Panc1 (cell line): ENCODE results near the gene PHF14. TPM values are rescaled to one million over a fixed set of nuclear protein-coding genes. Genes with fewer than 3 reads are reported as not detected.

Experiments used
- ATAC-seq: fragments of 200-7000 bp; cut with Tn5 transposase; 2 replicates; pipeline ENCODE4 v1.9.1; 2020; ENCODE audit warnings: mild to moderate bottlenecking, moderate library complexity
- BruUV-seq: library from RNA; stranded (reverse); fragments of 400-500 nt; replicated peaks from 2 replicates; lab custom pipeline; 2021; lab: Mats Ljungman, UMichigan
- CTCF ChIA-PET: fragments of 300-600 bp; sonication (Branson Sonifier 250); formaldehyde crosslinking; loops from one replicate; lab custom pipeline; 2022; ENCODE audit warnings: antibody characterized with exemption; lab: Charles Lee
- POLR2A ChIA-PET: fragments of 300-600 bp; sonication (Branson Sonifier 250); formaldehyde crosslinking; loops from one replicate; lab custom pipeline; 2022; ENCODE audit warnings: antibody characterized with exemption; lab: Charles Lee
- DNase-seq: peaks from one replicate; pipeline ENCODE4 v3.0.0-alpha.2; 2010; ENCODE audit warnings: low read depth, low spot score
- H3K27ac ChIP-seq: 2 replicates; pipeline ENCODE4 v1.5.1; 2011; ENCODE audit warnings: mild to moderate bottlenecking, low read length, inconsistent platforms
- H3K27me3 ChIP-seq: fragments of 200-500 bp; sonication (Bioruptor generic); 2 replicates; pipeline ENCODE4 v1.6.0; 2014; ENCODE audit warnings: low read length, inconsistent platforms; ENCODE audit not compliant: control insufficient read depth, insufficient read depth
- H3K36me3 ChIP-seq: fragments of 200-500 bp; sonication (Bioruptor generic); 2 replicates; pipeline ENCODE4 v1.5.1; 2014; ENCODE audit warnings: inconsistent platforms, mild to moderate bottlenecking, low read length, moderate library complexity; ENCODE audit not compliant: control insufficient read depth, insufficient read depth
- H3K4me1 ChIP-seq: 2 replicates; pipeline ENCODE4 v1.5.1; 2011; ENCODE audit warnings: inconsistent platforms, mild to moderate bottlenecking, low read length, moderate library complexity; ENCODE audit not compliant: control insufficient read depth, insufficient read depth
- H3K4me3 ChIP-seq, 2 experiments: 2 replicates each; pipeline ENCODE4 v1.5.1; 2011 to 2012; ENCODE audit warnings: low read depth in 2 of 2, low read length in 2 of 2, mild to moderate bottlenecking in 2 of 2, inconsistent platforms in 1 of 2, moderate library complexity in 1 of 2
- H3K9me3 ChIP-seq: fragments of 200-500 bp; sonication (Bioruptor generic); 2 replicates; pipeline ENCODE4 v1.5.1; 2014; ENCODE audit warnings: low read depth, mild to moderate bottlenecking, inconsistent platforms, low read length, moderate library complexity; ENCODE audit not compliant: control insufficient read depth, insufficient read depth
- POLR2AphosphoS5 ChIP-seq: IDR thresholded peaks from 2 replicates; pipeline ENCODE4 v1.6.1; 2012; ENCODE audit warnings: mild to moderate bottlenecking, low read depth, low read length, moderate library complexity
- REST ChIP-seq, 2 experiments: IDR thresholded peaks; 2 replicates each; pipeline ENCODE4 v1.6.1; 2011 to 2012; ENCODE audit warnings: low read depth in 2 of 2, control low read depth in 1 of 2, low read length in 1 of 2, mild to moderate bottlenecking in 1 of 2, moderate library complexity in 1 of 2; ENCODE audit not compliant: insufficient read depth in 1 of 2
- SIN3A ChIP-seq: IDR thresholded peaks from 2 replicates; pipeline ENCODE4 v1.6.1; 2012; ENCODE audit warnings: low read depth, mild to moderate bottlenecking, low read length, moderate library complexity, borderline replicate concordance; ENCODE audit not compliant: insufficient read depth
- TCF7L2 ChIP-seq: IDR thresholded peaks from 2 replicates; pipeline ENCODE4 v1.6.1; 2011; ENCODE audit warnings: mild to moderate bottlenecking, low read depth, low read length, inconsistent platforms
- in situ Hi-C: cut with HindIII; loops from 2 replicates; pipeline ENCODE4 v1.10.0; 2016; ENCODE audit warnings: low sequenced_read_pairs, low pct_unique_long_range_greater_than_20kb
- intact Hi-C: fragments of 100-400 bp; cut with micrococcal nuclease; formaldehyde crosslinking; loops from one replicate; pipeline ENCODE4 v1.10.0; 2022; ENCODE audit not compliant: unreplicated experiment
- total RNA-seq: library from RNA; stranded (reverse); gene quantifications from one replicate; pipeline ENCODE4 v1.2.1, GENCODE V29; 2021; ENCODE audit not compliant: unreplicated experiment
- TF ChIP-seq, protein P1 (sequence below): fragments of 450-650 bp; IDR thresholded peaks from 2 replicates; pipeline ENCODE4 v1.5.1; 2017; ENCODE audit warnings: mild to moderate bottlenecking

PHF14 gene
- total RNA-seq, 1 experiment from 2014 or later, result 85.6 TPM

DNA sequence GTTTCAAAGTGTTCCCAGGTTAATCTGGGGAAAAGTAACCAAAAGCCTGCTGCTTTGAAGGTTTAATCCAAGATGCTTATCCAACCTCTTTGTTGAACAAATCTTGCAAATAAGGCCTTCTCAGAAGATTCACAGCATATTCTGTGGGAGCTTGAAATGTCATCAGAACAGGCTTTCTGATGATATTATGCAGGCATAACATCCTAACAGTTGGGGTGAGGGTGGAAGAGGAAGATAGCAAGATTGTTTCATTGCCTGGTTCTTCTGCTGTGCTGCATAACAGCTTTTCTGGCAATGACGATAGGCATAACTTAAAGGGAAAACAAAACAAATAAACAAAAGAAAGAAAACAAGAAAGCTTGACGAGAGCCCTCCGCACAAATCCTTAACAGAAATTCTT lies 217.4 kb downstream of the PHF14 start:
- Histone ChIP-seq H3K27ac (no peak overlapping the region), H3K9me3 (no peaks in the 10 kb centered on the region), H3K4me1 (peaks cover 10% of the 10 kb centered on the region), H3K4me3 (no peak overlapping the region), H3K36me3 (no peaks in the 10 kb centered on the region), H3K27me3 (no peaks in the 10 kb centered on the region)
- ChIA-PET POLR2A (no interaction called here), CTCF (no interaction called here)
- in situ Hi-C loops, result no loop called here
- ATAC-seq (no peak), DNase-seq (no peak)
- no TSS peak for BruUV-seq
- TF ChIP-seq, protein P1, sequence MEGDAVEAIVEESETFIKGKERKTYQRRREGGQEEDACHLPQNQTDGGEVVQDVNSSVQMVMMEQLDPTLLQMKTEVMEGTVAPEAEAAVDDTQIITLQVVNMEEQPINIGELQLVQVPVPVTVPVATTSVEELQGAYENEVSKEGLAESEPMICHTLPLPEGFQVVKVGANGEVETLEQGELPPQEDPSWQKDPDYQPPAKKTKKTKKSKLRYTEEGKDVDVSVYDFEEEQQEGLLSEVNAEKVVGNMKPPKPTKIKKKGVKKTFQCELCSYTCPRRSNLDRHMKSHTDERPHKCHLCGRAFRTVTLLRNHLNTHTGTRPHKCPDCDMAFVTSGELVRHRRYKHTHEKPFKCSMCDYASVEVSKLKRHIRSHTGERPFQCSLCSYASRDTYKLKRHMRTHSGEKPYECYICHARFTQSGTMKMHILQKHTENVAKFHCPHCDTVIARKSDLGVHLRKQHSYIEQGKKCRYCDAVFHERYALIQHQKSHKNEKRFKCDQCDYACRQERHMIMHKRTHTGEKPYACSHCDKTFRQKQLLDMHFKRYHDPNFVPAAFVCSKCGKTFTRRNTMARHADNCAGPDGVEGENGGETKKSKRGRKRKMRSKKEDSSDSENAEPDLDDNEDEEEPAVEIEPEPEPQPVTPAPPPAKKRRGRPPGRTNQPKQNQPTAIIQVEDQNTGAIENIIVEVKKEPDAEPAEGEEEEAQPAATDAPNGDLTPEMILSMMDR, result no peak
- TF ChIP-seq REST (IDR thresholded peaks at IDR 0.05; ENCODE audit: insufficient read depth in 1 of 2, low read depth in 2 of 2, low read length in 1 of 2), result no peak
- TF ChIP-seq POLR2AphosphoS5, result no peak
- TF ChIP-seq SIN3A, result no peak
- no peak for TF ChIP-seq TCF7L2
- intact Hi-C loops, result no loop called here

DNA sequence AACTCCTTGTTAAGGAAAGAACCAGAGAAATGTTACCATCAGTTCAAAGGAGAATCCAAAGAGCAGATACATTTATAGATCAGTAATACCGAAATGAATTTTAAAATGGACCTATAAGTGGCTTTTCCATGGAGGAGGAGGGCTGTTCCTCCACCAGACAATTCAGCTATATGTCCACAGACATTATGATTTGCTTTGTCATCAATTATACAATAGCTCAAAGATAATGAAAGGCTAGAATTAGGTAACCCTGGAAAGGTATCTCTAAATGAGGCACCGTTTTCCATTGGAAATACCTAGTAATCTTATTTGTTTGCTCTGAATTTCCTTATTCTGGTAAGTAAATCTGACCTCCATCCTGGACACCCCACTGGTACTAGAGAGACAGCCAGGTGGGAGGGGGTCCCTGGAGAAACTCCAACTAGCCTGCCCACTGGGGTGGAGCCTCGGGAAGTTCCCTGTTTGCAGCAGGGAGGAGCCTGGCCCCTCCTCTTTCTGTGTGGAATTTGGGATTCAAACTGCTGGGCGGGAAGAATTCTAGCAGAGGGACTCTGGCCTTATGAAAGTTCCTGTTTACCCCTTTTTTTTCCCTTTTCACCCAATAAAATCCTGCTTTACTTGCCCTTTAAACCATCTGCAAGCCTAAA lies 218.0 kb downstream of the PHF14 start:
- intact Hi-C loops, result no loop called here
- DNase-seq (no peak), ATAC-seq (no peak)
- H3K4me3 ChIP-seq, result no peak overlapping the region
- POLR2A ChIA-PET, result no interaction called here
- no peak overlapping the region for H3K27ac ChIP-seq
- peaks cover 10% of the 10 kb centered on the region for H3K4me1 ChIP-seq
- no peak for TF ChIP-seq REST (IDR thresholded peaks at IDR 0.05; ENCODE audit: insufficient read depth in 1 of 2, low read depth in 2 of 2, low read length in 1 of 2)
- TF ChIP-seq, protein P1, result no peak
- TF ChIP-seq POLR2AphosphoS5, result no peak
- no peak for TF ChIP-seq TCF7L2
- TF ChIP-seq SIN3A, result no peak
- in situ Hi-C loops, result no loop called here
- CTCF ChIA-PET, result no interaction called here
- no peaks in the 10 kb centered on the region for H3K27me3 ChIP-seq
- H3K36me3 ChIP-seq, result no peaks in the 10 kb centered on the region
- BruUV-seq, result no TSS peak
- H3K9me3 ChIP-seq, result no peaks in the 10 kb centered on the region
